NCI-H2171 treated with DMSO at 0.1 percent for 48 hours (cell line): ENCODE results near the gene APBB2.
A peak's percentile ranks its signal among the peaks of the same experiment; 100 is the strongest.

ENCODE experiments used
- DNase-seq: peaks from one replicate; lab custom pipeline; 2025; lab: John Stamatoyannopoulos, UW

The APBB2 gene

DNA sequence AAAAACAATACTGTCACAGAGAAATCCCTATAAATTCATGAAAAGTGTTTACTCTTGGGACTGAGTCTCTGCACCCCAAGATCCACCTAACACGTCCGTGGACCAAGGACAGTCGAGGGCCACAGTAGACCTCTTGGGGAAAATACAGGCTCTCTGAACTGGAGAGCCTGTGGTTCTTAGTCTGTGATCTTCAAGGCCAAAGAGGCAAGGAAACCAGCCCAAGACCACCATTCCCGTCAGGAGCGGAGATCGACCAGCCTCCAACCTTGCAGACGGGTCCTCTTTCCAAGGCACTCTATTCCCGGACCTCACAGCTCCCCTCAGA lies 1.6 kb upstream of the APBB2 start:
- no peak for DNase-seq

GRCh38 chr4:41215155-41215554 lies 813 bp upstream of the APBB2 start:
- no peak for DNase-seq

GRCh38 chr4:41214825-41215146 lies 444 bp upstream of the APBB2 start:
- no peak for DNase-seq

DNA sequence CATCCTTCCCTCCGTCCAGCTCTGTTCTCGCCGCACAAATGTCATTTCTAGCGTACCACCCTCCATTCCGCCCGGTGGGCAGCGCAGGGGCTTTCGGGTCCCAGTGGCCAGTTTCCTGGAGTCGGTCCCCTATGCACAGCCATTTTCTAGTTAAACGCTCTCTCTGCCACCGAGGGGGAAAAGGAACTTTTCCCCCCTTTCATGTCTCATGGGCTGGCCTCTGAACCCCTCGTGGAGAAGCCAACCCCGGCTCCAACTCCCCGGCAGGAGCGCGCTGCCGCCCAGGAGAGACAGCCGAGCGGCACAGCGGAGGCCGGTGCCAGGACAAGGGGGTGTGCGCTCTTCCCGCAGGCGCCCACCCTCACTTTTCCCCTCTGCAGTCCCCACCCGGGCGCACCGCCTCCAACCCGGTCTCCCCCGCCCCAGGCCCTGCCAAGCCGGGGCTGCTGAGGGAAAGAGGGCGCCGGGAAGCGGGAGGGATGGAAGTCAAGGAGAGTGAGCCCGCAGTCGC lies 662 bp downstream of the APBB2 start:
- peak; percentile 11 for DNase-seq

GRCh38 chr4:41212616-41213203 lies 1.6 kb downstream of the APBB2 start:
- no peak for DNase-seq

GRCh38 chr4:41211951-41212615 lies 2.3 kb downstream of the APBB2 start:
- DNase-seq = no peak

GRCh38 chr4:41209901-41210300 lies 4.4 kb downstream of the APBB2 start:
- DNase-seq = no peak

DNA sequence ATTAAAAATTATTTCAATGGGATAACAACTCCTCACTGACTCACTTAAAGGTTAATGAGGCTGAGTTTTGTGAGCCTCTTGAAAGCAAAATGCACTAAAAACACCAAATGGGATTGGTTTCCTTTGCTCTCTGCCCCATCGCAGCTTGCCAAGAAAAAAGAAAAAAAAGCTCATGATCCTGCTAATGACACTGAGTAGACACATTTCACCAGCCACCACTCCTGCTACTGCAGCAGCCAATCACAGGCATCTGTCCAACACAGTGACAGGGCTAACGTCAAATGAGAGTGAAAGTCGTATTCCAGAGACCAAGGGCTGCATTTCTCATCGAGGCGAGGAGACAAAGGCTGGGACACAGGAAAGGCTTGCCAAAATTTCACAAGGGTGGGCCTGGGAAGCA lies 5.2 kb downstream of the APBB2 start:
- no peak for DNase-seq

- DNase-seq = no peak
These were observed 7.0 kb downstream of the APBB2 start for GRCh38 chr4:41207291-41207831.

DNA sequence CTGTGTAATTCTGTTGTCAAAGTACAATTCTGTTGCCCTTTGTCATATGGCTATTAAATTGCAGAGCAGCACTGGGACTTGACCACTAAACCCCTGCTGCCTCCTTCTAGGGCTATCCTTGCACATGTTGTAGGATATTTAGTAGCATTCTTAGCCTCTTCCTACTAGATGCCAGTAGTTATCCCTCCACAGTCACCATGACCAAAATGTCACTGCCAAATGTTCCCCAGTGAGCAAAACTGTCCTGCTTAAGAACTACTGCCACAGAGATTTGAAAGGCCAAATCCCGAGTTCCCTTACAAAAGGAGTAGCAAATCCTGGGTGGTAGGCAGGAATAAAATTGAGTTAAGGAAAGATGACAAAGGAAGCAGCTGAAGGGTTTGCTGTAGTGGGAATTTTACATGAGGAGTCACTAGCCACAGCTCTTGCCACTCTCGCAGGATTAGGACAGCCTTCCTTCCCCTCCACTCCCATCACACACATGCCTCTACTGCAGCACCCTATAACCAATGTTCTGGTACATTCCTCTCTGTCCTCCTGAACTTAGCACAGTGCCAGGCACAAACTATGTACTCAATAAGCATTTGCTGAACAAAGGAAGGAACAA lies 8.4 kb downstream of the APBB2 start:
- no peak for DNase-seq

- DNase-seq = no peak
These were observed 9.2 kb downstream of the APBB2 start for GRCh38 chr4:41205130-41205529.

GRCh38 chr4:41204400-41204978 lies 9.9 kb downstream of the APBB2 start:
- no peak for DNase-seq

DNA sequence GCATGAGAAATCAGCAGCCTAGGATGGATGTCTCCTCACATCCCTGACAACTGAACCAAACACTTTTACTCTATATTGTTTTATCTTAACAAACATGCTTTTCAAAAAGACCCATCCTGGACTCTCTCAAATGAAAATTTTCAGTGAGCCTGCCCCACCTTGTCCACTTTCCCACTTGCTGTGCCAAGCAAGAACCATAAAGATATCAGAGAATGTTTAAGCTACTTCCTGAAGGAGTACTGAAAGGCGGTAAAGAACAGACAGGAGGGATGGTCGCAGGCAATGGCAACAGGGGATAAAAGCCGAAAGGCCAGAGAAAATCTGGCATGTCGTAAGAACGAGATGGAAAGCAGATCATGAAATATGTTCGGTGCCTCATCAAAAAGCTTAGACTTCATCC lies 10.5 kb downstream of the APBB2 start:
- no peak for DNase-seq

DNA sequence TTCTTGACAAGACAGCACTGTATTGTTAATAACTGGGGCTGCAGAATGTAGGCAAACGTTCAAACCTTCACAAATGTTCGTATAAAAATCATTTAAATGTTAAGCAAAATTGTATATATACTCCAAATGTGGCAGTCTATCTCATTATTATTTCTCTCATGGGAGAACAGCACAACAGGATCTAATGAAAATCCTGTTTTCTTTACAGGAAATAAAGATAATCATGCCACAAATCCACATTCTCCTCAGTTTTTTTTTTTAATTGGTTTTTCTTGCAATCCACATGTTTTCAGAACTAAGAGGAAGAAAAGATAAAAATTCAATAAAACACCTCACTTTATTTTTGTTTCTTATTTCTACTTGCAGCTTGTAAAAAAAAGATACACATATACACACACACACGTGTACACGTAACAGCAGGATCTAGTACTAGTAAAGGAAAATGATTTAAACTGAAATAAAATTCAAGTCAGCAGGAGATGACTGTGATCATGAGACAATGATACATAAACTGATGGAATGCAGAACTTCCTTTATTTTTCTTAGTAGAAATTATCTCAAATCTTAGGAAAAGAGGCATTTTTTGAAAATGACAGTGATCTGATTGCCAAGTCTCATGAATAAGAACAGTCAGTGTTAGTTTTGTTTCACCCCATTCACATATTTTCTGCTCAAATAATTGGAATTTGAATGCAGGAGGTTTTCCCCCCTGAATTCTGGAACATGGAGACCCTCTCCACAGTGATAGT lies 11.3 kb downstream of the APBB2 start:
- no peak for DNase-seq

DNA sequence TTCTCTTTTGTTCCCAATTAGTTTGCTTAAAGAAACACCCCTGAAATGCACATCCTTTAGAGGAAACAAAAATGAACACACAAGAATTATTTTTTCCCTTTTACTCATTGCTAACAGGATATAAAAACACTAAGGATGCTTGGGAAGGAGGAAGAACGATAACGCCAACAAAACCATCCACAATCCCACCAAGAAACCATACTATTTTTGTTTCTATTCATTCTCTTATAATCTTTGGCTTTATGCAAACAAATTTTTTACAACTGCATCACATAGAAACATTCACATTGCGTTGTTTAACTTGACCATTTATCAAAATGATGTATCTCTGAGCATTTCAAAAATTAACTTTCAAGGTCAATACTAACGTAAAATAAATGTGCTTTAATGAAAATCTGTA lies 12.0 kb downstream of the APBB2 start:
- no peak for DNase-seq

- DNase-seq = no peak
These were observed 13.8 kb downstream of the APBB2 start for GRCh38 chr4:41200486-41201017.

DNA sequence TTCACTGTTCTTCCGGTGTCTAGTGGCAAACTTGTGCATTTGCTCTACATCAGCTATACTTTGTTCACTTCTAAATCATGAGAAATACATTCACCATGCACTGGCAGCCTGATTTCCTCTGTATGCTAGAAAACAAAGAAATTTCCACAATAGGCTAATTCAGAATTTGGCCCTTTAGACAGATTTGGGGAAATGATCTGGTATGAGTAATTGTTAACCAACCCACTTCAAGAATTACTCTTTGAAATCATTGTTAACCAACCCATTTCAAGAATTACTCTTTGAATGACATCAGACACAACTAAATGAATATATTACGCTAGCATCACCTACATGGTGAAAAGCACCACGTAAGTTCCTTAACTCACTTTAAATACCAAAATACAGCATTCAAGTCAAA lies 14.6 kb downstream of the APBB2 start:
- no peak for DNase-seq

GRCh38 chr4:41197996-41198395 lies 16.3 kb downstream of the APBB2 start:
- no peak for DNase-seq

- DNase-seq = no peak
These were observed 16.8 kb downstream of the APBB2 start for GRCh38 chr4:41197495-41197894.

- DNase-seq = no peak
These were observed 17.6 kb downstream of the APBB2 start for GRCh38 chr4:41196633-41197332.

GRCh38 chr4:41192136-41192535 lies 22.2 kb downstream of the APBB2 start:
- no peak for DNase-seq

DNA sequence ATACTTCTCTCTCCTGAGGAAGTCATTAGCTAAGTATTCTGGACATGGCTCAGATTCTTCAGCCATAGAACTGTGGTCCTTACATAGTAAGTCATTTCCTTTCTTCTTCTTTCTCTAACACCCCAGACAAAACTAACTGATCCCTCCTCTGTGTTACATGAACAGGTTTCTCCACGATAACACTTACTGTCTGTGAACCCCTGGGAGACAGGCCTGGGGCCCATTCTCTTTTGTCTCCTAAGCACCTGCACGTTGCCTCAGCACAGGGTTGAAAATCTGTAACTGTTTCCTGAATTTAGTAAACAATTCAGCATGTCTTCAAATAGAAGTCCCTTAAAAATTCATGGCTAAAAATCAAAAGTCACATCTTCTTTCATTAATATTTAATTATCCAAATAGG lies 24.7 kb downstream of the APBB2 start:
- DNase-seq = no peak
